Loucy (cell line): ENCODE data around the gene KRT76.

Source experiments
- H2AFZ ChIP-seq: fragments of 200-600 bp; sonication (generic); 2 replicates; pipeline ENCODE4 v1.6.0; 2016; ENCODE audit warnings: antibody characterized with exemption, mild to moderate bottlenecking, low read length, moderate library complexity
- H3F3A ChIP-seq: fragments of 200-600 bp; 2 replicates; pipeline ENCODE4 v1.6.0; 2016; ENCODE audit warnings: antibody characterized with exemption, low read depth, mild to moderate bottlenecking
- H3K27me3 ChIP-seq: fragments of 200-600 bp; sonication (generic); 2 replicates; pipeline ENCODE4 v1.6.1; 2014; ENCODE audit warnings: low read length, mild to moderate bottlenecking; ENCODE audit not compliant: insufficient read depth, poor library complexity, severe bottlenecking
- H3K36me3 ChIP-seq: fragments of 200-600 bp; sonication (generic); 2 replicates; pipeline ENCODE4 v1.6.1; 2016; ENCODE audit warnings: low read length; ENCODE audit not compliant: insufficient read depth
- H3K4me1 ChIP-seq: fragments of 200-600 bp; sonication (generic); 2 replicates; pipeline ENCODE4 v1.5.1; 2014; ENCODE audit warnings: low read length, mild to moderate bottlenecking; ENCODE audit not compliant: insufficient read depth, poor library complexity, severe bottlenecking
- H3K4me2 ChIP-seq: fragments of 200-600 bp; sonication (generic); 2 replicates; pipeline ENCODE4 v1.6.0; 2014; ENCODE audit warnings: antibody characterized with exemption, low read length, low read depth, mild to moderate bottlenecking; ENCODE audit not compliant: poor library complexity, severe bottlenecking
- H3K4me3 ChIP-seq: fragments of 200-600 bp; sonication (generic); 2 replicates; pipeline ENCODE4 v1.5.1; 2014; ENCODE audit warnings: low read length, mild to moderate bottlenecking, mixed read lengths; ENCODE audit not compliant: poor library complexity, severe bottlenecking
- H3K79me2 ChIP-seq: fragments of 200-600 bp; sonication (generic); 2 replicates; pipeline ENCODE4 v1.6.1; 2014; ENCODE audit warnings: low read length; ENCODE audit not compliant: insufficient read depth
- H3K9ac ChIP-seq: fragments of 200-600 bp; sonication (generic); 2 replicates; pipeline ENCODE4 v1.6.0; 2014; ENCODE audit warnings: mild to moderate bottlenecking, low read depth, low read length, moderate library complexity; ENCODE audit not compliant: poor library complexity, severe bottlenecking
- H3K9me2 ChIP-seq: fragments of 200-600 bp; sonication (generic); replicated peaks from 2 replicates; pipeline ENCODE4 v1.6.1; 2016; ENCODE audit warnings: low read depth, low read length, mixed read lengths
- H3K9me3 ChIP-seq: fragments of 200-600 bp; sonication (generic); 2 replicates; pipeline ENCODE4 v1.6.1; 2014; ENCODE audit warnings: mild to moderate bottlenecking, antibody characterized with exemption, low read length, low read depth; ENCODE audit not compliant: insufficient read depth
- H4K20me1 ChIP-seq: fragments of 200-600 bp; sonication (generic); 2 replicates; pipeline ENCODE4 v1.6.0; 2014; ENCODE audit warnings: antibody characterized with exemption, low read length, mild to moderate bottlenecking; ENCODE audit not compliant: insufficient read depth, poor library complexity, severe bottlenecking
- EZH2phosphoT487 ChIP-seq: fragments of 200-600 bp; IDR thresholded peaks from 2 replicates; pipeline ENCODE4 v1.6.1; 2018; ENCODE audit warnings: antibody characterized with exemption, mild to moderate bottlenecking, moderate library complexity, borderline replicate concordance
- TF ChIP-seq, protein P1 (sequence below): fragments of 200-600 bp; sonication (generic); conservative IDR thresholded peaks from 2 replicates; pipeline ENCODE4 v1.5.1; 2014; ENCODE audit warnings: mild to moderate bottlenecking, antibody characterized with exemption, low read length

Gene KRT76

DNA sequence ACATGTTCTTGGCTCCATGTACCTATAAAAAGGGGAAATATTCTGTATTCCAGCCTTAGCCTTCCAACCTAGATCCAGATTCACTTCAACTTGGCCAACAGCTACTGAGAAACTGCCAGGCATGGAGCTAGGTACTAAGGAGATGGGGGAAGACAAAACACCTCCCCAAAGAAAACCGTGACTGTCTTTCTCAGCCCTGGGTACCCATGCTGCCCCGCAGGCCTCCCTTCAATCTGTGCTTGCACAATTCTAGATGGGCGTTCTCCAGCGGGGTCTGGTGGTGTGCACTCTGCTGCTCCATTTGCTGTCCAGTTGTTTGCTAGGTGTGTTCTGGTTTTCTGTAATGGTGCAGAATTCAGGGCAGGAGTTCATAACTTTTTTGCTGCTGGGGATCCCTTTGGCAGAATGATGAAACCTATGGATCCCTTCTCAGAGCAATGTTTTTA lies 37.6 kb upstream of the KRT76 start:
- Histone ChIP-seq H3K4me2 (no peak overlapping the region), H2AFZ (no peak overlapping the region), H3K36me3 (no peaks in the 10 kb centered on the region), H4K20me1 (no peaks in the 10 kb centered on the region), H3K4me1 (no peaks in the 10 kb centered on the region), H3K9ac (no peak overlapping the region), H3K27me3 (no peaks in the 10 kb centered on the region), H3K9me2 (no peaks in the 10 kb centered on the region), H3K4me3 (no peak overlapping the region), H3K79me2 (no peaks in the 10 kb centered on the region), H3K9me3 (no peaks in the 10 kb centered on the region), H3F3A (no peaks in the 10 kb centered on the region)
- TF ChIP-seq, protein P1, sequence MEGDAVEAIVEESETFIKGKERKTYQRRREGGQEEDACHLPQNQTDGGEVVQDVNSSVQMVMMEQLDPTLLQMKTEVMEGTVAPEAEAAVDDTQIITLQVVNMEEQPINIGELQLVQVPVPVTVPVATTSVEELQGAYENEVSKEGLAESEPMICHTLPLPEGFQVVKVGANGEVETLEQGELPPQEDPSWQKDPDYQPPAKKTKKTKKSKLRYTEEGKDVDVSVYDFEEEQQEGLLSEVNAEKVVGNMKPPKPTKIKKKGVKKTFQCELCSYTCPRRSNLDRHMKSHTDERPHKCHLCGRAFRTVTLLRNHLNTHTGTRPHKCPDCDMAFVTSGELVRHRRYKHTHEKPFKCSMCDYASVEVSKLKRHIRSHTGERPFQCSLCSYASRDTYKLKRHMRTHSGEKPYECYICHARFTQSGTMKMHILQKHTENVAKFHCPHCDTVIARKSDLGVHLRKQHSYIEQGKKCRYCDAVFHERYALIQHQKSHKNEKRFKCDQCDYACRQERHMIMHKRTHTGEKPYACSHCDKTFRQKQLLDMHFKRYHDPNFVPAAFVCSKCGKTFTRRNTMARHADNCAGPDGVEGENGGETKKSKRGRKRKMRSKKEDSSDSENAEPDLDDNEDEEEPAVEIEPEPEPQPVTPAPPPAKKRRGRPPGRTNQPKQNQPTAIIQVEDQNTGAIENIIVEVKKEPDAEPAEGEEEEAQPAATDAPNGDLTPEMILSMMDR, result no peak
- no peak for TF ChIP-seq EZH2phosphoT487

DNA sequence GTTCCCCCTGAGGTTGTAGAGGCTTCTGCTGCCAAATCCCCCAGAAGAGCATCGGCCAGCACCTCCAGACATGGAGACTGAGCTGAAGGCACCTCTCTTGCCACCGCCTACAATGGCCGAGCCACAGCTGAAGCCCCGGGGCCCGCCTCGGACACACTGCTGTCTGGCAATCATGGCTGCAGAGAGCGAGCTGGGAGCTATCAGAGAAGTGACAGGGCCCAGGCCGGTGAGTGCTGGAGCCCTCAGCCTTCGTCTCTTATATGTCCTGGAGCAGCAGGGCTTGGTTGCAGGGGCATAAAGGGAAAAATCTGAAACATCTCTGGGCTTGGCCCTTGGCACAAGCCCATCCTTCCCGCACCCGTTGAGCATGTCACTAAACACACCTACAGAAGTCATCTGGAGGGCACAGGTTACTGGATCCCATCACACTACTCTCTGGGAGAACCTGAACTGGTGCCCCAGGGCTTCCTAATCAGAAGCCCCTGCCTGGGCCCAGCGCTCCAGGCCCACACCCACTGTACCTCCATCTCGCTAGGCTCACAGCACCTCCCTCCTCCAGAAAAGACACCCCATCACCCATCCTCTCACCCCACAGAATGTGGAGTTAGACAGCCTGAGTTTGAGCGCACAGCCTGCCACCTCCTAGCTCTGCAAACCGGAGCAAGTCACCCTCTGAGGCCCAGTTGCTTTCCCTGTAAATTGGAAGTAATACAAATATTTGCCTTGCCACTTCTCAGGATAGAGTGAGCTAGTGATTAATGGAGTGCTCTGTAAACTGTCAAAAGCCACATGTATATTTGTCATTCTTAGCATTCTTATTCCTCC lies 37.0 kb upstream of the KRT76 start, which contains the start of gene KRT4:
TSS of gene KRT4 (minus strand) at position 232 of the 825 bp plus-strand sequence. CDS start at position 174, 58 bp downstream.
- H3K9me3 ChIP-seq, result no peaks in the 10 kb centered on the region
- no peaks in the 10 kb centered on the region for H3K36me3 ChIP-seq
- no peaks in the 10 kb centered on the region for H3K4me1 ChIP-seq
- H4K20me1 ChIP-seq, result no peaks in the 10 kb centered on the region
- no peaks in the 10 kb centered on the region for H3F3A ChIP-seq
- no peak for TF ChIP-seq EZH2phosphoT487
- TF ChIP-seq, protein P1, result no peak
- H3K9me2 ChIP-seq, result no peaks in the 10 kb centered on the region
- no peaks in the 10 kb centered on the region for H3K27me3 ChIP-seq
- H3K4me2 ChIP-seq, result no peak within 1 kb of the TSS
- no peak within 1 kb of the TSS for H3K4me3 ChIP-seq
- no peak within 1 kb of the TSS for H2AFZ ChIP-seq
- no peak within 1 kb of the TSS for H3K9ac ChIP-seq
- no peaks in the 10 kb centered on the region for H3K79me2 ChIP-seq

DNA sequence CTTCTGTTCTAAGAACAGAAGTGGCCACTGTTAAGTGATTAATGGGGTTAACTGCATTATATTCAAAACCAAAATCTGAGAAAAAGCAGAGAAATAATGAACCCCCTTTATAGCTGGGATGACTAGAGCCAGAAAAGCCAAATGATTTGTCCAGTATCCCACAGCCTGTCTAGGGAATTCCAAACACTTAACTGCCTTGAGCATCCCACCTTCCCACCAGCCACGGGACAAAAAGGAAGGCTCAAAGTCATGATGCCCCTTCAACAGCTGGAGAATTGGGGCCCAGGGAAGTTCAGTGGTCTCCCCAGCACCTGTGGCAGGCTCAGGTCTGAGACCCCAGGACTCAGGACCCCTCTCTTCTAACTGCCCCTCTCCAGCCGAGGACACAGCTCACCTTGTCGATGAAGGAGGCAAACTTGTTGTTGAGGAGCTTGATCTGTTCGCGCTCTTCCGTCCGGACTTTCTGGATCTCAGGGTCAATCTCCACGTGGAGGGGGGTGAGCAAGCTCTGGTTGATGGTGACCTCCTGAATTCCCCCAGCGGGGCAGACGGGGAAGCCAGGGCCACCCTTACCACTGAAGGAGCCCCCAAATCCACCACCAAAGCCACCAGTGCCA lies 36.2 kb upstream of the KRT76 start:
- H3K4me1 ChIP-seq, result no peaks in the 10 kb centered on the region
- no peaks in the 10 kb centered on the region for H3K9me3 ChIP-seq
- no peak overlapping the region for H2AFZ ChIP-seq
- H3K9ac ChIP-seq, result no peak overlapping the region
- H3K4me3 ChIP-seq, result no peak overlapping the region
- no peaks in the 10 kb centered on the region for H3K36me3 ChIP-seq
- TF ChIP-seq, protein P1, result no peak
- no peak for TF ChIP-seq EZH2phosphoT487
- H4K20me1 ChIP-seq, result no peaks in the 10 kb centered on the region
- no peaks in the 10 kb centered on the region for H3K9me2 ChIP-seq
- no peaks in the 10 kb centered on the region for H3K27me3 ChIP-seq
- no peaks in the 10 kb centered on the region for H3K79me2 ChIP-seq
- no peaks in the 10 kb centered on the region for H3F3A ChIP-seq
- H3K4me2 ChIP-seq, result no peak overlapping the region
